Stimulated activated CD8-positive, alpha-beta memory T cell treated with anti-CD3 and anti-CD28 coated beads, Interleukin-7, amount 100 ng/mL, for 48 hours (primary cell): Measurements from ENCODE around the gene PUS7.
"Not testable (repeated sequence)": the region's sequence is repeated elsewhere in the genome, so short reads cannot be mapped to it uniquely, and the experiment has no call there.

Experiments used
- DNase-seq, 2 donors: peaks; one replicate each; pipeline ENCODE4 v3.0.0-alpha.2; 2020; ENCODE audit warnings: low read depth in 1 of 2; ENCODE audit errors: extremely low read depth in 1 of 2

PUS7 gene

GRCh38 chr7:105497016-105497415 is 25.1 kb downstream of the PUS7 start:
- DNase-seq: no peak

GRCh38 chr7:105496521-105496920 is 25.6 kb downstream of the PUS7 start:
- DNase-seq: no peak

DNA sequence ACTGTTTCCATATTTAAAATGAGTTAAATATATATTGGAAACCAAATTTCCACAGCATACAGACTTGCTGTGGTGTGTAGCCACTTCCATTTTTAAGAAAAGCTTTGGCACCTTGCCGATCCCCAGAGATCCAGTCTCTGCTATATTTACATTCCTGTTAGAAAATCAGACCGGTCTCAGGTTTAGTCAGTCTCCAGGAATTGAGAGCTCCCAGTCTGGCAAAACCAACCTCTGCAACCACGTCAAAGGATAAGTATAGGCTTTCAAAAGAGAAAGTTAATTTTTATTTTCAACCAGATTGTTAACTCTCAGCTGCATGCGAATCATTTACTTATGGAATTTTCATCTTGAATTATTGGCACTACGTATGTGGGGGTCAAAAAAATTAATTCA is 28.2 kb downstream of the PUS7 start:
- DNase-seq: no peak

DNA sequence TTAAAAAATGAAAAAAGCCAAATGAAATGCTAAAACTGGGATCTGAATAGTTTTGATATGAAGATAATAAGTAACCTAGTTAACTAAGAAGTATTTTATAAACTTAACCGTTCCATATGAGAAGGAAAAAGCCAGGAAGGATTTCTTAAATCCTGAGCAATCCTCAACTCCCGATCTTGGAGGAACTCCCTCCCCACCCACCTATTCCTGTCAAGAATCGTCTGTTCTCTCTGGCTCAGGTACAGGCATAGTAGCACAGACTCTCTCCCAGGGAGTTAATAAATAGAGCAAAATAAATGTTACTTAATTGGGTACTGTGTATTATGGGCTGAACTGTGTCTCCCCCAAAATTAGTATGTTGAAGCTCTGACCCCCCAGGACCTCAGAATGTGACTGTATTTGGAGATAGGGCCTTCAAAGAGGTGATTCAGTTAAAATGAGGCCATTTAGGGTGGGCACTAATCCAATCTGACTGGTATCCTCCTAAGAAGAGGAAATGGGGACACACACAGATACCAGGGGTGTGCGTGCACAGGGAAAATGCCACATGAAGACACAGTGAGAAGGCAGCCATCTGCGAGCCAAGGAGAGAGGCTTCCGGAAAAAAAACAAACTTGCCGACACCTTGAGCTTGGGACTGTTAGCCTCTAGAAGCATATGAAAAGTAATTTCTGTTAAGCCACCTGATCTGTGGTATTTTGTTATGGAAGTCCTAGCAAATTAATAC is 28.7 kb downstream of the PUS7 start:
- DNase-seq: no peak

DNA sequence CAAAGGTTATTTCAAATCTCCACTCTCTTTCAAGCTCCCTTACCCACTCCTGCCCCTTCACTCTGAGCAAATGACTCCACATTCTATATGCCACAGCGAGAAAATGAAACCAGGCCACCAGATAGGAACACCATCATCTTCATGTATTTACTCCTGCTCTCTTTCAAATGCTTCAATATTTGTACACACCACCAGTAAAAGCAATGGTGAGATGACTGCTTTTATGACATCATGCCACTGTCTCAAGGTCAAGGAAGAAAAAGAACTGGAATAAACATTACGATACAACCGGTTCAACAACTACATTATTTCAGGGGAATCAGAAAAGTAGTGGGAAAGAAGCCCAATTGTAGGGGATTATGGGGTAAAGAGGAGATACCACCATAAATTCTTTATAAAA is 32.7 kb downstream of the PUS7 start:
- DNase-seq: no peak

DNA sequence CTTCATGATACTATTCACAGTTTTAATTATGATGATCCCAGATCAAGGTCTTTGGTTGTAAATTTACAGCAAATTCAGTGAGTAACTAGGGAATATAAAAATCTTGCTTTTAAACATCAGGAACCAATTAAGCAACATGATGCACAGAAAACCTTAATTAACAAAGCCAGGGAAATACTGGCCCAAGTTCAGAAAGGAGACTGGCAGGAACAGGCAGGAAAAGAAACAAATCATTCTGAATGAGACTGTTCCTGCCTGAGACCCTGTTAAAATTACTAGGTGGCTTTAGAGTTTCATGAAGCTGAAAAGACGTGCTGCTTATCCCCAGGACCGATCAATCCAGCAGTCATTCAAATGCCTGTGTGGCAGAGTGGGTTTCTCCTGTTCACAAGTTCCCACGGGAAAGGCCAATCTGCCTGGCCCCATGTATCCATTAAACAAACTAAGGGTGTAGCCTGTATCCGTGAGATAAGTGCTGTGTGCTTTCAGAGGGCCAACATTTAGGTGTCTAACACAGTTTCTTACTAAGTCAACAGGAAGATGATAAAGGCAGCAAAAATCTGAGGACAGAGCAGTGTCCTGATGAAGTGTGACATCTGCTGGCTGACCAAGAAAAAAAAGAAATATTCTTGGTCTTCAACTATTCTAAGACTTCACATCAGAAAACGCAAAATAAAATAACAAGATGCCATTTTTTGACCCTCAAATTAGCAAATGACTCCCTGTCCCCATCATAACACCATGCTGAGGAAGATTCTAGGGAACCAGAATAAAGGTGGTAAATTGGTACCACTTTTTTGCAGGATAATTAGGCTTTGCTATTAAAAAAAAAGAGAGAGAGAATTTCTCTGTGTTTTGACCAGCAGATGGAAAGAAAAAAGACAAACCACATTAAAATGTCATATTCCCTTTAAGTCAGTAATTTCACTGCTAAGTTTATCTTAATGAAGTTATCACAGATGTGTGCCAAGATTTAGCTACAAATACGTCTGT is 34.2 kb downstream of the PUS7 start:
- no peak for DNase-seq

GRCh38 chr7:105480931-105481330 is 41.1 kb downstream of the PUS7 start:
- no peak for DNase-seq

DNA sequence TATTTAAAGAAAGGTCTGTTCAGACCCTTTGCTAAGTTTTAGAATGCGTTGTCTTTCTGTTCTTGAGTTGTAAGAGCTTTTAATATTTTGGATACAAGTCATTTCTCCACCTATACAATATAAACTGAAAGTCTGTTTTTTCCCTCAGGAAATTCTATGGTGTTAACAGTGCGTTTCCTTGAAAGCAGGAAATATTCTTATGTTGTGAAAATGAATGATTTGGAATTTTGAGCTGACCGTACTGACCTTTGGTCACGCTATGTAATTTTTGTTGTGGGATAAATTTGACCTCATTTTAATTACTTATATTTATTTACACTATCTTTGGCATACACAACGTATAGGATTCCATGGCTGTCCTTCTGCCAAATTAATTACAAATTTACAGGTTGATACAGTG is 43.5 kb downstream of the PUS7 start:
- no peak for DNase-seq

DNA sequence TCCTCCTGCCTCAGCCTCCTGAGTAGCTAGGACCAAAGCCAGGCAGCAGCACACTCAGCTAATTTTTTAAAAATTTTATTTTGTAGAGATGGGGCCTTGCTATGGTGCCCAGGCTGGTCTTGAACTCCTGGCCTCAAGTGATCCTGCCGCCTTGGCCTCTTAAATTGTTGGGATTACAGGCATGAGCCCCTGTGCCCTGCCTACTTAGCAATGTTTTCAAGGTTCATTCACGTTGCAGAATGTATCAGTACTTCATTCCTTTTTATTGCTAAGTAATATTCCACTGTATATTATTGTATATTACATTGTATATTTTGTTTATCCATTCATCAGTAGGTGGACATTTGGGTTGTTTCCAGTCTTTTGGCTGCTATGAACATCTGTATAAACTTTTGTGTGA is 44.2 kb downstream of the PUS7 start:
- no peak for DNase-seq

GRCh38 chr7:105474045-105474444 is 48.0 kb downstream of the PUS7 start:
- DNase-seq: no peak

GRCh38 chr7:105473163-105473562 is 48.9 kb downstream of the PUS7 start:
- no peak for DNase-seq

DNA sequence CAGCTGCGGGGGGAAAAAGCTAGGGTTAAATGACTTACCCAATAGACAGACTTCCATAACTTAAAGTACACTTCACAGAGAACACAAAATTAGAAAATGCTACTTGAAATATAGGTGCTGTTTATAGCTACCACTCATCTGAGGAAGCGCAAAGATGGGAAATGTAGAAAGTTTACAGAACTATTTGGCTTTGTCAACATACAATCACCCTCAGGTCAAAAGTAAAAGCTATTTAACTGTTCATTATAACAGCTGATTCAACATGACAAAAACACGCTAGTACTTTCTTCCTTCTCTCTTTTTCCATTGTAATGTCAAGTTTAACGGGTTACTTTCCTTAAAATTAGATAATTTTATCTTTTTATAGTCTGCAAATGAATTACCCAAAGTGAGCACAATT is 51.2 kb downstream of the PUS7 start:
- no peak for DNase-seq

DNA sequence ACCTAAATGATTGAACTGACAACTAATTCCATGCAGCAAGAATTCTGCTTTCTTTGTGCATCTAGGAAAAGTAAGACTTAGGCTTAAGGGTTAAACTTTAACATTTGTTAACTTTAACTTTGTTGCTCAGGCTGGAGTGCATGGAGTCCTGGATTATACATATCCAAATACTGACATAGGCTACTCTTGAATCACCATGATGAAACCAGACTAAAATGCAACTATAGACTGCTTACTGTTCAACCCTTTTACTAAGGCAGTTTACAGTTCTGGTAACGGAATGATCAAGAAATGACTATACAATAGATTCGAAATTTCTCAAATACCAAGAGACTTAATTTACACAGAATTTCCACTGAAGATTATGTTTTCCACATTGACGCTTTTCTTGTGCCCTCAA is 52.0 kb downstream of the PUS7 start:
- no peak for DNase-seq

GRCh38 chr7:105462765-105463420 is 59.2 kb downstream of the PUS7 start:
- no peak for DNase-seq

- no peak for DNase-seq
Measured at GRCh38 chr7:105461518-105461917, 60.6 kb downstream of the PUS7 start.

DNA sequence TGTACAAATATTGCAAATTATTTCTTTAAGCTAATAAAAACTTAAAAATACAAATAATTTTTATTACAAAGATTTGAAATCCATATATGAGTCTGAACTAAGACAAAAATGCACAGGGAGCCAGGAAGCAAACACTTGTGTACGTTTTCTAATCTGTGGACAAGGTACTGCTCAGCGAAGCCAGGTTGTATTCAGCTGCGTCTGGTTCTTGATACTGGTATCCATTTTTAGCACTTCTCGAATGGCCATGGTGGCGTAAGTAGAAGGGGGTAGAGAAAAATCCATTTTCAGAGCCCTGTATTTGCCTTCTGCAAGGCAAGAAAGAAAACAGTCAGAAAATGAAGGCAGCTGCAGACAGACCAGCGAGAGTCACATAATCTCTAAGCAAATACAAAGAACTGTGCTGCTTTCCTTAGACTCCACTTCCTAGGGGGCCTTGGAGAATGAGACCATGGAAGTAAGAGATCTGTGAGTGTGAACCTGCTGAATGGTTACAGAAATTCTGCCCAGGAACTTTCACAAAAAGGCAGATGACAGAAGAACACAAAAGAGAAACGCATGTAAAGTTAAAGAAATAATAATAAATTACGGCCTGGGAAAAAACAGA is 64.3 kb downstream of the PUS7 start:
- DNase-seq: no peak

DNA sequence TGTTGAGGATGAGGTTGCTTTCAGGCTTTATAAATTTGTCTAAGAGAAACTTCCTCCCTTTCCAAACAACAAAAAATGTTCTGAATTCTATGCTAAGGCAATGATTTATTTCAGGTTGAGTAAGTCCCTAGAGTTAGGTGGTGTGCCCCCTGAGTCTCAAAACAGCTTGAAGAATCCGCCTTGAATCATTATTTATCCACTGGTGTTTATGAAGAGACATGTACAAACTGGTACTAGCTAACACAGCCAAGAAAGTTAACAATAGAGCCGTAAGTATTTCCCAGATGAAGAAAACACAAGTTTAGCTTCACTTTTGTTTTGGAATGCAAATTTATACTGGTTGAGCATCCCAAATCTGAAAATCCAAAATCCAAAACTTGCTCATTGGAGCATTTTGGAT is 67.2 kb downstream of the PUS7 start:
- no peak for DNase-seq

GRCh38 chr7:105454095-105454747 is 67.8 kb downstream of the PUS7 start:
- DNase-seq: no peak

GRCh38 chr7:105452085-105452484 is 70.0 kb downstream of the PUS7 start:
- no peak for DNase-seq

DNA sequence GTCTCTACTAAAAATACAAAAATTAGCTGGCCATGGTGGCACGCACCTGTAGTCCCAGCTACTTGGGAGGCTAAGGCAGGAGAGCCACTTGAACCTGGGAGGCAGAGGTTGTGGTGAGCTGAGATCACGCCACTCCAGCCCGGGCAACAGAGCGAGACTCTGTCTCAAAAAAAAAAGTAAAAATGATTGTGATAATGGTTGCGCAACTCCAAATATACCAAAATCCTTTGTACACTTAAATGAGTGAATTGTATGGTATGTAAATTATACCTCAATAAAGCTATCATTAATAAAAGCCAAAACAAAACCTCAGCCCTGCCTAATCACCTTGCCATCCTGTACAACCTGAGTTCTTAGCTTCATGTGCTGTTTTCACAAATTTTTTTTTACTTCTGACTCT is 71.2 kb downstream of the PUS7 start:
- not testable (repeated sequence) for DNase-seq
